Vagina (tissue), 2 donors: ENCODE measurements around the gene RNF34. TPM values are rescaled to one million over a fixed set of nuclear protein-coding genes. Genes with fewer than 3 reads are reported as not detected.

Experiments
- DNase-seq, 2 donors: peaks; one replicate each; pipeline ENCODE4 v3.0.0-alpha.2; 2017; ENCODE audit errors: extremely low spot score in 2 of 2
- H3K27ac ChIP-seq: fragments of 200-600 bp; sonication (generic); one replicate; pipeline ENCODE4 v1.5.1; 2019
- H3K27me3 ChIP-seq: fragments of 200-600 bp; sonication (generic); one replicate; pipeline ENCODE4 v1.5.1; 2019
- H3K36me3 ChIP-seq, 2 donors: fragments of 200-600 bp; sonication (generic); one replicate each; pipeline ENCODE4 v1.5.1; 2017 to 2019
- H3K4me1 ChIP-seq: fragments of 200-600 bp; sonication (generic); one replicate; pipeline ENCODE4 v1.5.1; 2019
- H3K4me3 ChIP-seq, 2 donors: fragments of 200-600 bp; sonication (generic); 1 replicate in 1 of 2; 2 replicates in 1 of 2; pipeline ENCODE4 v1.5.1; 2016 to 2019
- H3K9me3 ChIP-seq: fragments of 200-600 bp; sonication (generic); one replicate; pipeline ENCODE4 v1.5.1; 2019
- CTCF ChIP-seq, 3 experiments: fragments of 450-650 bp in 2 of 3; fragments of 200-600 bp in 1 of 3; sonication (generic) in 1 of 3; IDR thresholded peaks; one replicate each; pipeline ENCODE4 v1.5.1; 2017 to 2019; ENCODE audit warnings: antibody characterized with exemption in 3 of 3, mild to moderate bottlenecking in 2 of 3, moderate library complexity in 2 of 3
- POLR2A ChIP-seq, 2 donors: fragments of 450-650 bp; IDR thresholded peaks; one replicate each; pipeline ENCODE4 v1.6.1; 2017; ENCODE audit warnings: antibody characterized with exemption in 2 of 2, mild to moderate bottlenecking in 2 of 2, moderate library complexity in 2 of 2
- POLR2AphosphoS5 ChIP-seq, 2 donors: sonication (generic); formaldehyde crosslinking; IDR thresholded peaks; one replicate each; pipeline ENCODE4 v1.9.0; 2017; ENCODE audit warnings: antibody characterized with exemption in 2 of 2, mild to moderate bottlenecking in 2 of 2, low read depth in 1 of 2; ENCODE audit not compliant: insufficient read depth in 1 of 2
- intact Hi-C: fragments of 100-400 bp; cut with DNase I; formaldehyde crosslinking; loops from one replicate; pipeline ENCODE4 v1.15.1; 2023
- total RNA-seq: library from RNA; depleted of rRNA; stranded (reverse); fragments of >200 nt; gene quantifications from one replicate; pipeline ENCODE4 v1.2.3, GENCODE V29; 2016

RNF34 gene
- total RNA-seq, 1 donor from 2014 or later, result 30.2 TPM

- Histone ChIP-seq H3K27ac (no peak overlapping the region), H3K4me1 (peaks cover 21% of the 10 kb centered on the region), H3K4me3 (no peak overlapping the region), H3K36me3 (peaks cover 0 to 3% of the 10 kb centered on the region in 2 donors), H3K27me3 (no peaks in the 10 kb centered on the region), H3K9me3 (no peaks in the 10 kb centered on the region)
- intact Hi-C loops, result no loop called here
- no peak for DNase-seq
- TF ChIP-seq CTCF (IDR thresholded peaks at IDR 0.05) (no peak), POLR2A (IDR thresholded peaks at IDR 0.05) (no peak), POLR2AphosphoS5 (IDR thresholded peaks at IDR 0.05; ENCODE audit: insufficient read depth in 1 of 2, low read depth in 1 of 2) (no peak)
Observed at GRCh38 chr12:121448771-121449315, 48.9 kb downstream of the RNF34 start.

- Histone ChIP-seq H3K9me3 (no peaks in the 10 kb centered on the region), H3K4me3 (peak overlapping the region; percentile 18 to 34), H3K4me1 (peaks cover 18% of the 10 kb centered on the region), H3K36me3 (no peaks in the 10 kb centered on the region), H3K27me3 (no peaks in the 10 kb centered on the region), H3K27ac (peak overlapping the region; percentile 70)
- DNase-seq, result no peak
- intact Hi-C loops, result no loop called here
- no peak for TF ChIP-seq POLR2AphosphoS5 (IDR thresholded peaks at IDR 0.05; ENCODE audit: insufficient read depth in 1 of 2, low read depth in 1 of 2)
- no peak for TF ChIP-seq CTCF (IDR thresholded peaks at IDR 0.05)
- no peak for TF ChIP-seq POLR2A (IDR thresholded peaks at IDR 0.05)
Observed at GRCh38 chr12:121451961-121452339, 52.0 kb downstream of the RNF34 start.

- intact Hi-C loops, result no loop called here
- H3K4me1 ChIP-seq, result peaks cover 18% of the 10 kb centered on the region
- no peaks in the 10 kb centered on the region for H3K36me3 ChIP-seq
- TF ChIP-seq CTCF (IDR thresholded peaks at IDR 0.05), result no peak
- TF ChIP-seq POLR2A (IDR thresholded peaks at IDR 0.05), result no peak
- TF ChIP-seq POLR2AphosphoS5 (IDR thresholded peaks at IDR 0.05; ENCODE audit: insufficient read depth in 1 of 2, low read depth in 1 of 2), result peak; percentile 41 to 64
- H3K9me3 ChIP-seq, result no peaks in the 10 kb centered on the region
- H3K27ac ChIP-seq, result peak overlapping the region; percentile 70
- H3K4me3 ChIP-seq, result peak overlapping the region; percentile 18 to 34
- H3K27me3 ChIP-seq, result no peaks in the 10 kb centered on the region
- DNase-seq, result no peak
Observed at GRCh38 chr12:121452340-121452984, 52.5 kb downstream of the RNF34 start.

GRCh38 chr12:121452985-121453360 is 53.1 kb downstream of the RNF34 start:
- Histone ChIP-seq H3K27ac (no peak overlapping the region), H3K4me3 (no peak overlapping the region), H3K27me3 (no peaks in the 10 kb centered on the region), H3K9me3 (no peaks in the 10 kb centered on the region), H3K36me3 (no peaks in the 10 kb centered on the region), H3K4me1 (peaks cover 18% of the 10 kb centered on the region)
- DNase-seq, result no peak
- TF ChIP-seq CTCF (IDR thresholded peaks at IDR 0.05) (no peak), POLR2AphosphoS5 (IDR thresholded peaks at IDR 0.05; ENCODE audit: insufficient read depth in 1 of 2, low read depth in 1 of 2) (no peak), POLR2A (IDR thresholded peaks at IDR 0.05) (no peak)
- intact Hi-C loops, result no loop called here

GRCh38 chr12:121453629-121454028 is 53.7 kb downstream of the RNF34 start:
- no peak overlapping the region for H3K4me3 ChIP-seq
- no peak for DNase-seq
- H3K9me3 ChIP-seq, result no peaks in the 10 kb centered on the region
- H3K4me1 ChIP-seq, result peaks cover 18% of the 10 kb centered on the region
- no peaks in the 10 kb centered on the region for H3K36me3 ChIP-seq
- no peak overlapping the region for H3K27ac ChIP-seq
- no peaks in the 10 kb centered on the region for H3K27me3 ChIP-seq
- intact Hi-C loops, result no loop called here
- TF ChIP-seq POLR2A (IDR thresholded peaks at IDR 0.05), result no peak
- TF ChIP-seq CTCF (IDR thresholded peaks at IDR 0.05), result no peak
